Measurements from ENCODE around the gene SEH1L. TPM values are rescaled to one million over a fixed set of nuclear protein-coding genes. Genes with fewer than 3 reads are reported as not detected.

SEH1L gene
- total RNA-seq, 1 experiment from 2014 or later, result 61.2 TPM

DNA sequence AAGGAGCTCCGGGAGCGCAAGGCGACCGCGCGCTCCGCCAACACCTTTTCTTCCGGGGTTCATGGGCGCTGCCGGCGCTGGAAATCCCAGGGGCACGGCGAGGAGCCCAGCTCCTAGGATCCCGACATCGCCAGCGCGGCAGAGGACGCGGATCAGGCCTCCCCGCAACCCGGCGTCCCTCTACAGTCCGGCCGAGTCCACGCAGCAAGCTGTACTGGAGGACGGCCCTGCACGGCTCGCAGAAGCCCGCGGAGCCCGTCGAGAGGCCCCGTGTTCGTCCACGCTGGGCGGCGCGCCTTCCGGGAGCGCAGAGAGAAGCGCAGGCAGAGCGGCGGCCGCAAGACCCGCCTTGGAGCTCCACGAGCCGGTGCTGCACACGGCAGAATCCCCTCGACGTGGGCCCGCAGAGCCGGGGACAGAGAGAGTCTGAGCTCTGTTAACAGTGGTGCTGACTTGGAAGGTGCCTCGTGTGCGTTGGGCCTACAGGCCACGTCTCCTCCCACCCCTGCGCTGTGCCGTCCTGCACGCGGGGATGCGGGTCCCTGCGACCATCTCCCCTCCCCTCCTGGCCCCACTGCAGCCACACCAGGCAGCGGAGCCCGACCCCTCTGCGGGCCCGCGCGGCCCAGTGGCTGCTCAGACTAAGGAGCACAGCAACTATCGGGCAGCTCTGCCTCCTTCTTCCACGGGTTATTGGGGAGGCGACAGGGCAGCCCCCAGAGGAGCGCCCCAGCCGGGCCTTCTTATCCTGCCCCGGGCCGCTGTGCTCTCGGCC is 35.7 kb upstream of the SEH1L start:
- Histone ChIP-seq H3K9ac (ENCODE audit: low read length) (no peak overlapping the region), H3K9me3 (ENCODE audit: low read length) (no peaks in the 10 kb centered on the region), H2AFZ (ENCODE audit: low read length) (no peak overlapping the region), H3K4me3 (ENCODE audit: low read length) (no peak overlapping the region), H3K9me2 (replicated peaks; ENCODE audit: low read length) (no peaks in the 10 kb centered on the region), H3K79me2 (ENCODE audit: low read length) (no peaks in the 10 kb centered on the region), H3K27ac (ENCODE audit: low read length) (no peak overlapping the region), H3K36me3 (ENCODE audit: low read depth, low read length) (no peaks in the 10 kb centered on the region), H4K20me1 (ENCODE audit: low read length) (no peaks in the 10 kb centered on the region), H3K4me1 (ENCODE audit: insufficient read depth, low read length) (no peaks in the 10 kb centered on the region), H3F3A (ENCODE audit: low read length, unreplicated experiment) (no peaks in the 10 kb centered on the region), H3K27me3 (ENCODE audit: low read length) (peaks cover 14% of the 10 kb centered on the region; the same call in 1 of the 2 replicates), H3K4me2 (ENCODE audit: low read length) (no peak overlapping the region)
- no TSS peak for BruUV-seq (replicated peaks)
- intact Hi-C loops (cut with micrococcal nuclease), result no loop called here
- CTCF ChIA-PET, result no interaction called here
- TF ChIP-seq EZH2phosphoT487 (IDR thresholded peaks at IDR 0.05; ENCODE audit: borderline replicate concordance, low read length) (no peak), EZH2 (IDR thresholded peaks at IDR 0.05; ENCODE audit: low read length, unreplicated experiment) (no peak)
- TF ChIP-seq, protein P1, sequence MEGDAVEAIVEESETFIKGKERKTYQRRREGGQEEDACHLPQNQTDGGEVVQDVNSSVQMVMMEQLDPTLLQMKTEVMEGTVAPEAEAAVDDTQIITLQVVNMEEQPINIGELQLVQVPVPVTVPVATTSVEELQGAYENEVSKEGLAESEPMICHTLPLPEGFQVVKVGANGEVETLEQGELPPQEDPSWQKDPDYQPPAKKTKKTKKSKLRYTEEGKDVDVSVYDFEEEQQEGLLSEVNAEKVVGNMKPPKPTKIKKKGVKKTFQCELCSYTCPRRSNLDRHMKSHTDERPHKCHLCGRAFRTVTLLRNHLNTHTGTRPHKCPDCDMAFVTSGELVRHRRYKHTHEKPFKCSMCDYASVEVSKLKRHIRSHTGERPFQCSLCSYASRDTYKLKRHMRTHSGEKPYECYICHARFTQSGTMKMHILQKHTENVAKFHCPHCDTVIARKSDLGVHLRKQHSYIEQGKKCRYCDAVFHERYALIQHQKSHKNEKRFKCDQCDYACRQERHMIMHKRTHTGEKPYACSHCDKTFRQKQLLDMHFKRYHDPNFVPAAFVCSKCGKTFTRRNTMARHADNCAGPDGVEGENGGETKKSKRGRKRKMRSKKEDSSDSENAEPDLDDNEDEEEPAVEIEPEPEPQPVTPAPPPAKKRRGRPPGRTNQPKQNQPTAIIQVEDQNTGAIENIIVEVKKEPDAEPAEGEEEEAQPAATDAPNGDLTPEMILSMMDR (conservative IDR thresholded peaks at IDR 0.05; ENCODE audit: low read depth, low read length), result no peak
- DNase-seq (no peak), ATAC-seq (no peak)
- POLR2A ChIA-PET (ENCODE audit: unreplicated experiment), result no interaction called here

DNA sequence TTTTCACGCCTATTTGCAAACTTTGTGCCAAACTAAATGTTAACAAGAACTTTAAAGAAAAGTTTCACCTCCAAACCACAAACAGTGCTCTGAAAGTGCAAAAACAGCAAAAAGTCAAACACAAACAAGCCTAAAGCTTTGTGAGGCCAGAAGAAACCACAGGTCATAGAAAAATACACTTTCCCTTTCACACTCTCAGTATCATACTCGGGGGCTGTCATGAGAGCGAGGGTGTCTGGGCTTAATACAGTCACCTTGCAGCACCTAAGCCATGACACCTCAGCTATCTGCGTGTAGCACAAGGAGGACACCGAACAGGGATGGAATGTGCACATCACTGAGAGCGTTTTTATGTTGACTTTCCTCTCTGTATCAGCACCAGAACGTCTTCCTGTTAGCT is 26.6 kb upstream of the SEH1L start:
- no peaks in the 10 kb centered on the region for H3K27me3 ChIP-seq (ENCODE audit: low read length)
- H3K4me3 ChIP-seq (ENCODE audit: low read length), result no peak overlapping the region
- POLR2A ChIA-PET (ENCODE audit: unreplicated experiment), result no interaction called here
- BruUV-seq (replicated peaks), result no TSS peak
- ATAC-seq, result no peak
- no peaks in the 10 kb centered on the region for H4K20me1 ChIP-seq (ENCODE audit: low read length)
- H3K36me3 ChIP-seq (ENCODE audit: low read depth, low read length), result no peaks in the 10 kb centered on the region
- no peaks in the 10 kb centered on the region for H3K79me2 ChIP-seq (ENCODE audit: low read length)
- no peaks in the 10 kb centered on the region for H3F3A ChIP-seq (ENCODE audit: low read length, unreplicated experiment)
- intact Hi-C loops (cut with micrococcal nuclease), result no loop called here
- TF ChIP-seq EZH2phosphoT487 (IDR thresholded peaks at IDR 0.05; ENCODE audit: borderline replicate concordance, low read length) (no peak), EZH2 (IDR thresholded peaks at IDR 0.05; ENCODE audit: low read length, unreplicated experiment) (no peak)
- TF ChIP-seq, protein P1 (conservative IDR thresholded peaks at IDR 0.05; ENCODE audit: low read depth, low read length), result no peak
- H2AFZ ChIP-seq (ENCODE audit: low read length), result no peak overlapping the region
- CTCF ChIA-PET, result interaction anchor here (1.1 kb wide), 1 partner anchor 177 kb away, joined by 5 read pairs; no protein-coding TSS in a partner anchor
- no peak overlapping the region for H3K4me2 ChIP-seq (ENCODE audit: low read length)
- H3K9me3 ChIP-seq (ENCODE audit: low read length), result no peaks in the 10 kb centered on the region
- no peaks in the 10 kb centered on the region for H3K9me2 ChIP-seq (replicated peaks; ENCODE audit: low read length)
- H3K9ac ChIP-seq (ENCODE audit: low read length), result no peak overlapping the region
- no peaks in the 10 kb centered on the region for H3K4me1 ChIP-seq (ENCODE audit: insufficient read depth, low read length)
- no peak overlapping the region for H3K27ac ChIP-seq (ENCODE audit: low read length)
- DNase-seq, result no peak

DNA sequence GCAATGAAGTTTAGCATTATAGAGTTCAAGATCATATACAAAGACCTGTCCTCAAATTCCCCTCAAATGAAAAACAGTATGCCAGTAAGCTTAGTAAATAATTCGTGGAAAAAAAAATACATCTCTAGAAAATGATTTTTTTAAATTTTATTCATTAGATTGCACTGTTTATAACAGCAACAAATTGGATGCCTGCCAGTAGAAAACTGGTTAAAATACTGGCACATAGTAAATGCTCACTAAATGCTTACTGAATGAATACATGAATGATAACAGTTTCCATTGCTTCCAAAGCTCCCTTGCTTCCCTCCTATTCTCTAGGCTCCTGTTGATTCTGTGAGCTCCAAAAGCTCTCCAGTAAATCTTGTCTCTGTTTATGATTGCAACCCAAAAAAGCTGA is 25.5 kb upstream of the SEH1L start:
- no peaks in the 10 kb centered on the region for H3K9me2 ChIP-seq (replicated peaks; ENCODE audit: low read length)
- no peaks in the 10 kb centered on the region for H3K9me3 ChIP-seq (ENCODE audit: low read length)
- no peaks in the 10 kb centered on the region for H3K27me3 ChIP-seq (ENCODE audit: low read length)
- BruUV-seq (replicated peaks), result no TSS peak
- no peaks in the 10 kb centered on the region for H3K36me3 ChIP-seq (ENCODE audit: low read depth, low read length)
- POLR2A ChIA-PET (ENCODE audit: unreplicated experiment), result no interaction called here
- DNase-seq, result no peak
- intact Hi-C loops (cut with micrococcal nuclease), result no loop called here
- H3F3A ChIP-seq (ENCODE audit: low read length, unreplicated experiment), result no peaks in the 10 kb centered on the region
- H3K79me2 ChIP-seq (ENCODE audit: low read length), result no peaks in the 10 kb centered on the region
- TF ChIP-seq, protein P1 (conservative IDR thresholded peaks at IDR 0.05; ENCODE audit: low read depth, low read length), result no peak
- TF ChIP-seq EZH2 (IDR thresholded peaks at IDR 0.05; ENCODE audit: low read length, unreplicated experiment) (no peak), EZH2phosphoT487 (IDR thresholded peaks at IDR 0.05; ENCODE audit: borderline replicate concordance, low read length) (no peak)
- CTCF ChIA-PET, result no interaction called here
- H3K27ac ChIP-seq (ENCODE audit: low read length), result no peak overlapping the region
- no peak overlapping the region for H3K4me3 ChIP-seq (ENCODE audit: low read length)
- H2AFZ ChIP-seq (ENCODE audit: low read length), result no peak overlapping the region
- H3K9ac ChIP-seq (ENCODE audit: low read length), result no peak overlapping the region
- no peaks in the 10 kb centered on the region for H4K20me1 ChIP-seq (ENCODE audit: low read length)
- ATAC-seq, result no peak
- no peaks in the 10 kb centered on the region for H3K4me1 ChIP-seq (ENCODE audit: insufficient read depth, low read length)
- no peak overlapping the region for H3K4me2 ChIP-seq (ENCODE audit: low read length)

Data from PC-3 (cell line).